Stimulated activated naive CD8-positive, alpha-beta T cell treated with anti-CD3 and anti-CD28 coated beads, Interleukin-15, amount 100 ng/mL, for 72 hours (primary cell): ENCODE results near the gene PGM5.
"Not testable (repeated sequence)": the region's sequence is repeated elsewhere in the genome, so short reads cannot be mapped to it uniquely, and the experiment has no call there.

Experiments
- ATAC-seq: fragments of 150-1000 bp; cut with Tn5 transposase; 2 replicates; pipeline ENCODE4 v1.10.0; 2021; ENCODE audit warnings: mild to moderate bottlenecking, moderate library complexity
- DNase-seq, 2 donors: peaks; one replicate each; pipeline ENCODE4 v3.0.0; 2021 to 2022
- H3K27ac Mint-ChIP-seq, 2 donors: one replicate each; pipeline ENCODE4 v1.8.0; 2022; ENCODE audit warnings: mild to moderate bottlenecking in 2 of 2, mixed read lengths in 2 of 2, moderate library complexity in 2 of 2
- H3K27me3 Mint-ChIP-seq: one replicate; pipeline ENCODE4 v1.8.0; 2022; ENCODE audit warnings: mixed read lengths
- H3K4me1 Mint-ChIP-seq: one replicate; pipeline ENCODE4 v1.8.0; 2022; ENCODE audit warnings: mild to moderate bottlenecking, mixed read lengths
- H3K4me3 Mint-ChIP-seq, 2 donors: one replicate each; pipeline ENCODE4 v1.8.0; 2022; ENCODE audit warnings: mild to moderate bottlenecking in 2 of 2, mixed read lengths in 2 of 2, moderate library complexity in 1 of 2
- H3K9me3 Mint-ChIP-seq, 2 donors: one replicate each; pipeline ENCODE4 v1.8.0; 2022; ENCODE audit warnings: mixed read lengths in 2 of 2

Gene PGM5

DNA sequence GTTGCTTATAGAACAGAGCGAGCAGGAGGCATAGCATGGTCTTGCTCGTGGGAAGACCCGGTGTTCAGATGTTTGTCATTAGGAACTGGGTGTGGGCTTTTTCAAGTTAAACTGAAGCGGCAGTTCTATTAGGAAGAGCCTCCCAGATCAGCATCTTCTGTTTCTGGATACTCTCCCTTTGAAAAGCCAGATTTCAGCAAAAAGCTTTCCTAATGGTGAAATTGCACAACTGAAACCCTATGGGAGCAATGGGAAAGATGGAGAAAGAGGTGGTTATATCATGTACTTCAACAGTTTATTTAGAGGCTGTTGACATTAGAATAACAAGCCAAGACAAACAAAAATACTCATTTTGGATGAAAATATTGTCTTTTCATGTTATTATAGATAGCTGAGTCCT, 12.4 kb upstream of the PGM5 start:
- not testable (repeated sequence) for H3K4me1 Mint-ChIP-seq, H3K27ac Mint-ChIP-seq, ATAC-seq, H3K9me3 Mint-ChIP-seq, H3K27me3 Mint-ChIP-seq, H3K4me3 Mint-ChIP-seq, DNase-seq

DNA sequence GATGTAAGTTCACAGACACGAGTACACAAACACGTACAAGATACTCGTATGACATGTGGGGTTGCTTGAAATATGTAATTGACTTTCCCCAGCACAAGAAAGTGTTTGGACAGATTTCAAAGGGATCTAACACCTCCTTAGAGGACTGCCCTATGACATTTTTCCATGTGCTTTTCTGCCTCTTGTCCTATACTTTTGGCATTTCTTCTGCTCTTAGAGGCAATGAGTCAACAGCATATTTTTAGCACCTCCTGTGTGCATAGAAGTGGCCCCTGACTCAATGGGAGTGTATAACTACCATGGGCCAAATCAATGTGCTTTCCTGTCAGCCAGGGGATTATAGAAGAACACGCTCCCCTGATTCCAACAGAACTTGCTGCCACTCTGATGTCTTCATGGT, 4.7 kb upstream of the PGM5 start:
- not testable (repeated sequence) for H3K4me1 Mint-ChIP-seq, H3K9me3 Mint-ChIP-seq, H3K4me3 Mint-ChIP-seq, DNase-seq, ATAC-seq, H3K27ac Mint-ChIP-seq
- H3K27me3 Mint-ChIP-seq = peaks cover 17% of the 10 kb centered on the region

DNA sequence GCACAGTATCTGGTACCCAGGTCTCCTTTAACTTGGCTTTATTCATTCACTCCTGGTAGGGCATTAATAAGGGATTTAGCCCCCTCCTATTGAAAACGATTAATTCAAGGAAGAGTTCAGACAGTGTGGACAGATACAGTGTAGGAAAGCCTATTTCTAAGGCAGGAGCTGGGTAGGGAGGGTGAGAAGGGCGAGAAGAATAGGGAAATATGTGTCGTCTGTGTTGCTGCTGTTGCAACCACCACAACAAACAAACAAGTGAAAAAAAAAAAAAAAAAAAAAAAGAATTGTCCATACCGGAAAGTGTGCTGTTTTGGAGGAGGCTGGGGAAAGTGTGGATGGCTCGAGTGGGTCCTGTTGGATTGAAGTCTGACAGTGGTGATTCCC, 425 bp upstream of the PGM5 start:
- Mint-ChIP-seq H3K27me3 (peaks cover 37% of the 10 kb centered on the region), H3K4me3 (peak overlapping the region; percentile 68 to 72), H3K4me1 (peaks cover 17% of the 10 kb centered on the region), H3K27ac (peak overlapping the region in 1 of 2 donors; percentile 44)
- not testable (repeated sequence) for H3K9me3 Mint-ChIP-seq, ATAC-seq, DNase-seq

DNA sequence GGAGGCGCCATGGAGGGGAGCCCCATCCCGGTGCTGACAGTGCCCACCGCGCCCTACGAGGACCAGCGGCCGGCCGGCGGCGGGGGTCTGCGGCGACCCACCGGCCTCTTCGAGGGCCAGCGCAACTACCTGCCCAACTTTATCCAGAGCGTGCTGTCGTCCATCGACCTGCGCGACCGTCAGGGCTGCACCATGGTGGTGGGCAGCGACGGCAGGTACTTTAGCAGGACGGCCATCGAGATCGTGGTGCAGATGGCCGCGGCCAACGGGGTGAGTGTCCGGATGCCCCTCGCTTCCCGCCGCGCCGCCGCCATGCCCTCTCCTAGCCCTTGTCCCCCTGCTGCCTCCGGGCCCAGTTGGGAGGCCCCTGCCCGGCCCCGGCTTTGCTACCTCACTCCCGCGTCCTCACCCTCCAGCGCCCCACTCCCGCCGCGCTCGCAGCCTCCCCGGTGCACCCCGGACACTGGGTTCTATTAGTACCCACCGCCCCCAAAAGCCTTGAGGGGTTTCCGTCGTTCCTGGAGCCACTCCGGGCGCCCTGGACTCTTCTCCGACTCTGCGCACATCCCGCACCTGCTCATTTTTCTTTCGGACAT, 806 bp downstream of the PGM5 start:
- Mint-ChIP-seq H3K27me3 (peaks cover 37% of the 10 kb centered on the region), H3K4me3 (peak overlapping the region; percentile 54 to 63), H3K4me1 (peaks cover 17% of the 10 kb centered on the region)
- not testable (repeated sequence) for H3K9me3 Mint-ChIP-seq, H3K27ac Mint-ChIP-seq, DNase-seq
- peak; percentile 33 for ATAC-seq

DNA sequence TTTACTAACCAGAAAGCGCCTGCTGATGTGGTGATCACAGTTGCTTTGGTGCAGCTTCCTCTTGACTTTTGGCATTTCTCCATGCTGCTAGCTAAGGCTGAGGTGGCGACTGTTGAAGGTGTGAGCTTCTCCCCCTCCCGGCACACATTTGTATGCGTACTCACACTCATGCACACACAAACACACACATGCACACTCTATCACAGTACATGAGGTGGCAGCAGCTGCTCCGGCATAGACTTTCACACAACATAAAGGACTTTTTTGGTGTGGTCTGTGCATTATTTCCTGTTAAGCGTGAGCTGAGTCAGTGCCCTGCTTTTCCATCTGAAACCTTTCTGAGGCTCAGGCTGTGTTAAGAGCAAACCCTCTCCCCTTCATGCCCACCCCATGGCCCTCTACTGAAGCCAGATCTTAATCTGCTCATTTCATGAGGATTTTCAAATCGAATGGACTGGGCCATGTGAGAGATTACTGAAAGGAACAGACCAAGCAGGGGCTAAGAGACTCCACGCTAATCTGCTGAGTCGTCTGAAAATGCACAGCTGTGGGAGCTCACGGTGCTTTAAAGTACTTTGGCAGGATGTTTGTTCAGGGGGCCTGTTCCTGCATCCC, 10.6 kb downstream of the PGM5 start:
- peak overlapping the region in 1 of 2 donors; percentile 12 for H3K4me3 Mint-ChIP-seq
- ATAC-seq = peak; percentile 95
- not testable (repeated sequence) for DNase-seq, H3K27me3 Mint-ChIP-seq, H3K9me3 Mint-ChIP-seq, H3K4me1 Mint-ChIP-seq, H3K27ac Mint-ChIP-seq

DNA sequence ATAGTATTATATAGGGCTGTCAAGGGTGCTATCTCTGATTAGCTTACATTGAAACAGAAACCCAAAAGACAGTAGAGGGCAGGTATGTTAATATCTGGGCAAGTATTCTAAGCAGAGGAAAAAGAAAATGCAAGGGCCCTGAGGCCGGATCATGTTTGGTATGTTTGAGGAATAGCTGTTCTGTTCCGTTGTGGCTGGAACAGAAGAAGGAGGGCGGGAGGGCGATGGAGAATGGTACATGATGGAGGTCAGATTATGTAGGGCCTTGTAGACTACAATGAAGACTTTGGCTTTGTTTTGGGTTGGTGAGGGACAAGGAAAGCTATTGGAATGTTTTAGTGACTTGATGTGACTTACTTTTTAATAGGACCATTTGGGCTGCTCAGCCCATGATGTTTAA, 19.4 kb downstream of the PGM5 start:
- H3K9me3 Mint-ChIP-seq, H3K4me1 Mint-ChIP-seq: not testable (repeated sequence)

DNA sequence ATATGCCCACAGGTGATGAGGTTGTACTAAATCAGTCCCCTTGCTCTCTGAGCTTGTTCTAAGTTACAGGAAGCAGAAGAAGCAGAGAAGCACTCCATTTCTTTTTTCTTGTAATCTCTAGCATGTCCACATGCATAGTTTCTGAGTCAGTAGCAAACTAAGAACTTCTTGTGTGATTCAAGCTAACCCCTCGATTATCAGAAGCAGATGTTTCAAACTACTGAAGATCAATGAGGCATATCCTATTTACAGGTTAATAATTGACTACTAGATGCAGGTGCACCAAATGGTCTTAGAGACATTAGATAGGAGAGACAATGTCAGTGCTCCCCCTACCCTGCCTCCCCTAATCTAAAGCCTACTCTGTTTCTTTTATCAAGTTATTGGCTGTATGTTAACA, 21.3 kb downstream of the PGM5 start:
- peaks cover 21% of the 10 kb centered on the region for H3K27me3 Mint-ChIP-seq
- H3K9me3 Mint-ChIP-seq, ATAC-seq, DNase-seq, H3K27ac Mint-ChIP-seq, H3K4me3 Mint-ChIP-seq, H3K4me1 Mint-ChIP-seq: not testable (repeated sequence)

More for the DNA sequence above, 19.4 kb downstream of the PGM5 start:
- not testable (repeated sequence) for ATAC-seq, H3K4me3 Mint-ChIP-seq, H3K27ac Mint-ChIP-seq, DNase-seq
- peaks cover 29% of the 10 kb centered on the region for H3K27me3 Mint-ChIP-seq

DNA sequence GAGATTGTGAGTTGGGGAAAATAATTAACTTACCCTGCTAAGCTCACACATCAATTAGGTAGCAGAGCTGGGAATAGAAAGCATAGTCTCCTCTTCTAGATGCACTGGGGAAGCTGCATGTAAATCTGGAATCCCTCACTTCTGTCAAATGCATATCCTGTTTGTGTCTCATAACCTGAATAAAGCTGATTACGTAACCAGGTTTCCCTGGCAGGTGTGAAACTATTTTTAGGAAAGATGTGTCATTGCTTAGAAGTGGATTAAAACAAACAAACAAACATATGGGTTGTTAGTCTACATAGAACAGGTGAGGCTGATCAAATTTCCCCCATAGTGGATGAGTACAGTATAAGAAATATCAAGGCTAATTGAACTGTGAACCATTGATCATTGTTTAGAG, 27.5 kb downstream of the PGM5 start:
- not testable (repeated sequence) for H3K4me3 Mint-ChIP-seq, H3K4me1 Mint-ChIP-seq, H3K27me3 Mint-ChIP-seq, H3K27ac Mint-ChIP-seq, H3K9me3 Mint-ChIP-seq, DNase-seq, ATAC-seq

DNA sequence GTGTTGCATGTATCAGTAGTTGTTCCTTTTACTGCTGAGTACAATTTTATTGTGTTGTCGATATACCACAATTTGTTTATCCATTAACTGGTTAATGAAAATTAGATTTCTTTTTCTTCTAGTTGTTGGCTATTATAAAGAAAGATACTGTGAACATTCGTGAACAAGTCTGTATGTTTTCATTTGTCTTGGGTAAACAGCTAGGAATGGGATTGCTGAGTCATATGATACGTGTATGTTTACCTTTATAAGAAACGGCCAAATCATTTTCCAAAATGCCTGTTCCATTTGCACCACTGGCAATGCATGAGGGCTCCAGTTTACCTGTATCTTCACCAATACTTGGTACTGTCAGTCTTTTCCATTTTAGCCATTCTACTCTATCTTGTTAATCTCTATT, 33.1 kb downstream of the PGM5 start:
- not testable (repeated sequence) for DNase-seq, H3K9me3 Mint-ChIP-seq, ATAC-seq, H3K27ac Mint-ChIP-seq, H3K27me3 Mint-ChIP-seq, H3K4me3 Mint-ChIP-seq, H3K4me1 Mint-ChIP-seq

DNA sequence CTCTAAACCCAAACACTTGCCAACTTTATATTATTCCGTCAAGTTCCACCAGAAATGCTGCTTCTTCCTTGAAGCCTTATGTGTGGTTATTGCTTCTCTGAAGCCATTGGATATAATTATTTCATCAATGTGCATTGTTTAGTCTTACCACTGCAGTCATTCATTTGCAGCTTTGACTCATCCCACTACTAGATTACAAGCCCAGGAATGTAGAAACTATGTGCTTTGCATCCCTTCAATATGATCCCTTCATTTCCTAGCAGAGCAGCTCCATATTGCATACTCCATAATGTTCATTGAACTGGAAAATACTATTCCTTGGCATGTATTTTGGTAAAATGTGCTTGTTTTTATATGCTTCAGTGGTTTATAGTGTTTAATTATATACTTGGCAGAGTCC, 34.3 kb downstream of the PGM5 start:
- not testable (repeated sequence) for H3K9me3 Mint-ChIP-seq, H3K4me1 Mint-ChIP-seq, H3K27me3 Mint-ChIP-seq, ATAC-seq, DNase-seq, H3K27ac Mint-ChIP-seq, H3K4me3 Mint-ChIP-seq

DNA sequence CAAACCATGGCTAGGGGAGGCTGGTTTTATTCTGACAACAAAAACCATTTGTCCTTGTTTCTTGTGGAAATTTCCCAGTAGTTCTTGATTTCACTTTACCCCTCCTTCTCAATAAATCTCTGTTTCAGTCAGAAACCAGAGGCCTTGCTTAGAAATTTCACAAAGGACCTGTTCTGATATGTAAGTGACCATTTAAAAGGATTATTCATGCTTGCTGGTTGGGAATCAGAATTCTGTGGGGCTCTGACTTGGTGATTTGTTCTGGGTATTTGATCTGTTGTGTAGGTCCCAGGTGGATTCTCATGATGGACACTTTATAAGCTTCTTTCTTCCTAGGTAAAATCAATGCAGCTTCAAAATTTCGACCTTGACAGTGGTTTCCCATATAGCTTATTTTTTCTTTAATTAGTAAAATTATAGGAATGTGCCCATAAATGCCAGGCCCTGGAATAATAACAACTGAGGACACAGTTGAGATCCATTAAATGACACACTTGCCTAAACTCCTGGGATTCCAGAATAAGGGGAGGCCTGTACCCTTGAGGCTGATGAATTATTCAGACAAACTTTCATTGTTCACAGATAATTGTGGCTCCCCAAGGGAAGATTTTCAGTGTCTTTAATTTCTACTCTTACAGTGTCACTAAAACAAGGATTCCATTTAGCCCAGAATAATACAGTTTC, 40.1 kb downstream of the PGM5 start:
- H3K27ac Mint-ChIP-seq, H3K4me1 Mint-ChIP-seq, H3K9me3 Mint-ChIP-seq, H3K4me3 Mint-ChIP-seq, DNase-seq, ATAC-seq: not testable (repeated sequence)
- peaks cover 15% of the 10 kb centered on the region for H3K27me3 Mint-ChIP-seq

DNA sequence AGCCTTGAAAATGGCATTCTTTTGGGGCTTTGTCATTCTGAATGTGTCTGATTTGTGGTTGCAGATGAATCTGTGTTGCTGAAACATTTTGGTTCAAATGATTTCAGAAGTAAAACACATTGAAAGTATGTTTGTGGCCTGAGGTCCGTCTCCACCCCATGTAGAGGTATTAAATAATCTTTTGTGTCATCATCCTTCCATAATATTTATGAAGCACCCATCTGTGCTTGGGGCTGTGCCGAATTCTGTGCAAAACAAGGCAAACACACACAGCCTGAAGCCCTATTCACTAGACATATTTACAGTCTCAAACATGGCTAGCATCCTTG, 40.6 kb downstream of the PGM5 start:
- H3K4me3 Mint-ChIP-seq = not testable (repeated sequence)

DNA sequence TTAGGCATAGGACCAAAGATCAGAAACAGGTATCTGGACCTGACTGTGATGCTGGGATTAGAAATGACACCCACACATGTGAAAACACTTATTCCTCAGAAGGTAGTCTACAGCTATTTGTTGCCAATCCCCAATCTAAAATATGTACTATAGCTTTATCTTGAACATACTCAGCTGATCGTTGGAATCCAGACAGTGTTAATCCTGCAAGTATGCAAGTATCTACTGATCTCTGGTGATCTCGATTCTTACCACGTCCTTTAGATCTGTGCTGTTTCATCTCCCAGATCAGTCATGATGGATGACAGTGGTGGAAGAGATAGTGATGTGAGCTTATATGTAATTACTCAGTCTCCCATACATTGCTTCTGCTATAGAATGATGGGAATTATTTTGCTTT, 41.4 kb downstream of the PGM5 start:
- ATAC-seq, DNase-seq, H3K27ac Mint-ChIP-seq, H3K9me3 Mint-ChIP-seq, H3K4me1 Mint-ChIP-seq, H3K4me3 Mint-ChIP-seq: not testable (repeated sequence)
- peaks cover 15% of the 10 kb centered on the region for H3K27me3 Mint-ChIP-seq

More for the DNA sequence above, 40.6 kb downstream of the PGM5 start:
- H3K27me3 Mint-ChIP-seq = peaks cover 15% of the 10 kb centered on the region
- not testable (repeated sequence) for ATAC-seq, H3K27ac Mint-ChIP-seq, DNase-seq, H3K4me1 Mint-ChIP-seq, H3K9me3 Mint-ChIP-seq

DNA sequence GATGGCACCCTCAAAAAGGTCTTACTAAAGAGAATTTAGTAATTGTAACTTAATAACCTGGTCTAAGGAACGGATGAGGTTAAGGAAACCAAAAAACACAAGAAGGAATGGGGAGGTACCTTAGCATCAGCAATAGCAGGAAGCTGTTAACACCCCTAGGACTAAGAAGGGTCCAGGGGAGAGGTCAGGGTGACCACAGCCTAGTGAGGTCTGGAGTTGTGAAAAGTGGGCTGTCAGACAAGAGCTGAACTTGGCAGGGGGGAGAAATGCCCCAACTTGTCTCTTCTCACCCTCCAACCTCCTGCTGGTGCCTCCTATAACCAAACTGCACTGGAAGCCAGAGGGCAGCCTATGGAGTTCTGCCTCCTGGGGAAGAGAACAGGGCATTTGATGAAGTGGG, 41.9 kb downstream of the PGM5 start:
- not testable (repeated sequence) for H3K27ac Mint-ChIP-seq, ATAC-seq, H3K4me3 Mint-ChIP-seq, H3K9me3 Mint-ChIP-seq, DNase-seq, H3K4me1 Mint-ChIP-seq
- peaks cover 15% of the 10 kb centered on the region for H3K27me3 Mint-ChIP-seq

DNA sequence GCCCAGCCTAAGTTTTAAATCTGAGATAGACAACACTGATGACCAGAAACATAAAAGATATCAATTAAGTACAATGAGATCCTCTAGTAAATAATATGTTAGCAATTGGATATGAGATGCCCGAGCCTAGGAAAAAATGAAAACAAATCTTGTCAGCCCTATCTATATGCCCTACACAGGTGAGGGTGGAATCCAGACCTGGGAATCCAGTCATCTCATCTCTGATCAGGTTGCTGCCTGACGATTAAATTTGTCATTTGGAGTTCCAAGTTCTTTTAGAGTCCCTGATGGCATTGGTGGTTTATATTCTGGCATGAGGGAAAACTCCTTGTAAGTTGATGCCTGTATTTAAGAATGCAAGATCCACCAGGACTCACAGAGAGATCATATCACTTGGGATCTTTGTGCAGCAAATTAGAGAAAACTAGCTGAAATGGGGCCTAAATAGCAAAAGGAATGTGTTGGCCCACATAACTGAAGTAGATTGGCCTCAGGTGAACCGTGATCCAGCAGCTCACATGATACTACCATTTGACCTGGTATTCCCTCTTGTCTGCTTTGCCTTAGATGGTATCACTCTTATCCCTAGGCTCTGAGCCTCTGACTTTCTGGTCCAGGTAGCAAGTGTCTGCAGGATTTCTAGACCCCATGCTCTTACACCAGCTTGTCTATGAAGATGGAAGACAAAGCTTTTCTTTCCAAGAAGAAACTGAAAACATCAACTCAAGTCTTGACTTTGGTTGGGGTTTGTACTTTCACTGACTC, 48.2 kb downstream of the PGM5 start:
- not testable (repeated sequence) for H3K4me1 Mint-ChIP-seq, H3K4me3 Mint-ChIP-seq, H3K9me3 Mint-ChIP-seq, H3K27ac Mint-ChIP-seq, H3K27me3 Mint-ChIP-seq, ATAC-seq, DNase-seq

DNA sequence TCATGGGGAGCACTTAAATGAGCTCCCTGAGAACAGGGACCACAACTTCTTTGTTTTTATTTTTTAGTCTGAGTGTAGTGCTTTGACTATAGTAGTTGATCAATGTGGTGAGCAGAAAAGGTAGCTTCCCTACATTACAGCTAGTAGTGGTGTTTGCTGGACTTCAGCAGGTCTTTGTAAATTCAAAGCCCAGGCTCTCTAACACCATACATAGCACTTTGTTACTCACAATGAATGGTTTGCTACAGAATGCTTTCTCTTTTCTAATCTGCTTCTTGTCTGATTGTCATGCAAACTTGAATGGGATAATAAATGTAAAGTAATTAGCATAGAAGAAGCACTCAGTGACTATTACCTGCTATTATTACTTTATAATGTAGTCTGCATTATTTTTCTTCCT, 55.5 kb downstream of the PGM5 start:
- ATAC-seq, H3K27ac Mint-ChIP-seq, H3K27me3 Mint-ChIP-seq, H3K9me3 Mint-ChIP-seq, DNase-seq, H3K4me3 Mint-ChIP-seq, H3K4me1 Mint-ChIP-seq: not testable (repeated sequence)
